Right cardiac atrium (tissue), 5 donors: ENCODE data around the gene MSH6. TPM values are rescaled to one million over a fixed set of nuclear protein-coding genes. Genes with fewer than 3 reads are reported as not detected.

Experiments used
- ATAC-seq, 2 donors: fragments of 200-7000 bp; cut with Tn5 transposase; one replicate each; pipeline versions ENCODE4 v1.8.0 to v1.9.1; 2020; ENCODE audit warnings: moderate library complexity in 2 of 2, mild to moderate bottlenecking in 1 of 2
- DNase-seq, 3 donors: peaks; one replicate each; pipeline ENCODE4 v3.0.0-alpha.2; 2020
- H3K27ac ChIP-seq: one replicate; pipeline ENCODE4 v1.5.1; 2013; ENCODE audit warnings: mild to moderate bottlenecking, low read length, control low read depth, moderate library complexity
- H3K27me3 ChIP-seq: one replicate; pipeline ENCODE4 v1.6.1; 2013; ENCODE audit not compliant: control insufficient read depth, insufficient read depth
- H3K4me1 ChIP-seq: one replicate; pipeline ENCODE4 v1.6.1; 2013; ENCODE audit warnings: low read length; ENCODE audit not compliant: control insufficient read depth, insufficient read depth
- H3K4me3 ChIP-seq: one replicate; pipeline ENCODE4 v1.5.1; 2013; ENCODE audit warnings: low read length, control low read depth
- H3K9me3 ChIP-seq: one replicate; pipeline ENCODE4 v1.6.1; 2013; ENCODE audit warnings: low read length; ENCODE audit not compliant: control insufficient read depth
- WGBS: extraction: QIAGEN DNeasy Blood & Tissue Kit; methylation state at CpG from one replicate; pipeline ENCODE4 v1.1.7; 2013; 5-methylcytosine and 5-hydroxymethylcytosine counted together
- intact Hi-C, 4 donors: fragments of 100-400 bp; cut with DNase I; formaldehyde crosslinking; loops; one replicate each; pipeline versions ENCODE4 v1.11.0 to v1.14.0; 2022 to 2023
- polyA plus RNA-seq: library from polyadenylated mRNA; stranded (reverse); fragments of 200-250 nt; gene quantifications from one replicate; pipeline ENCODE4 v1.2.3, GENCODE V29; 2013
- total RNA-seq, 4 donors: library from RNA; stranded (reverse); fragmentation: NEBNext Ultra II Directional; extraction: Animal tissue kit (Norgen Biotek cat#: 25700); gene quantifications; one replicate each; pipeline ENCODE4 v1.2.1, GENCODE V29; 2021
- donor health status: healthy with polysubstance abuse.
- donor health status: DM: no; HTN: yes; CAD: no.
- donor health status: DM: no; HTN: no; CAD: no.
- donor health status: DM: no; HTN: yes; CAD: no; lungs with severe emphysema.
- donor health status: DM: yes; HTN: yes; CAD: no.

The MSH6 gene
- total and polyA plus RNA-seq, 5 donors, result 6.5 to 26.1 (median 24.4) TPM

DNA sequence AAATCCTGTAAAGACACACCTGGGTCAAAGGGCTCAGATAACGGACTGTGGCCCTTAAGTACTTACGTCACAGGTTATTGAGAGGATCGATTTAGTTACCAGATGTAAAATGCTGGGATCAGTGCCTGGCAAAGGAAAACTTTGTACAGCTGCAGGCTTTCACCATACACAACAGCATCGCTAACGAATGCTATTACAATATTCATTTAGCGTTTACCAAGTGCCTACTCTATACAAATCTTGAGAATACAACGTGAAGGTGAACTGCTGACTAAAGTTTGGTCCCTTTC, 619 bp upstream of the MSH6 start:
- Histone ChIP-seq H3K27ac (peak overlapping the region; percentile 89), H3K27me3 (no peaks in the 10 kb centered on the region), H3K4me3 (peak overlapping the region; percentile 88), H3K9me3 (no peaks in the 10 kb centered on the region), H3K4me1 (no peaks in the 10 kb centered on the region)
- 3% methylated on average over 7 of the region's 7 CpGs for WGBS
- peak in 1 of 2 donors; percentile 2 for ATAC-seq
- intact Hi-C loops, result loop anchor here in 1 of 4 donors (10.0 kb wide), 1 partner anchor 322 kb away; no protein-coding TSS in a partner anchor
- DNase-seq, result no peak

DNA sequence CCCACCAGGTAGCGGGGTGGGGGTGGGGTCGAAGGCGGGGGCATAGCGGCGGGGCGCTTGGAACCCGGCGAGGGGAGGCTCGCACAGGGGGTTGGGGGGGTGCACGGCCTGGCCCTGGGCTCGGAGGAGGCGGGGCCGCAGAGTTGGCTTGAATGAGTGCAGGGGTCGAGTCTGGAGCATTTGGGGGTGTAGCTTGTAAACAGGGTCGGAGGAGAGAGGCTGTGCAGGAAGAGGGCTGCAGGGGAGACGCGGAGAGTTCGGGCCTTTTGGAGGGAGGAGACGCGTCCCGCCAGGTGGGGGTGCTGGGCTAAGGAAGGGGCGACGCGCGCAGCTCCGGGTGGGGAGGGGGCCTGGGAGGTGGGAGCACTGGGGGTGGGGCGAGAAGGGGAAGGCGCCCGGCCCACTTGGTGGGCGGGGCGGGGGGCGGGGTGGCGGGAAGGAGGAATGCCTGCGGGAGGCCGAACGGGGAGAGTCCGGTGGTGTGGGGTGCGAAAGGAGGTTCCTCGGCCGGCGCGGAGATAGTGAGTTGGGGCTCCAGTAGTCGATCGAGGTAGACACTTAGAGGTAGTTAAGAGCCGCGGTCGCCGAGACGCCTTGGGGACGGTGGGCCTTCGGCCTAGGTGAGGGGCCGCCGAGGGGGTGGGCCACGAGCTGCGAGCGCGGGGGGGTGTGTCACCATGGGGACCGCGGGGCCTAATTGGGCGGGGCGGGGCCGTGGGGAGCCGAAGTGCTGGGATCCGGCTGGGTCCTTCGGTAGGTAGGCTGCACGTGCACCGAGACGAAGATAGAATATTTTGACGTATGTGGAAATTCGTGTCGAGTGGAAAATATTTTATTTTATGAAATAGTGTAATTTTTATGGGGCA, 774 bp downstream of the MSH6 start:
- no peaks in the 10 kb centered on the region for H3K9me3 ChIP-seq
- 1% methylated on average over 71 of the region's 71 CpGs for WGBS

DNA sequence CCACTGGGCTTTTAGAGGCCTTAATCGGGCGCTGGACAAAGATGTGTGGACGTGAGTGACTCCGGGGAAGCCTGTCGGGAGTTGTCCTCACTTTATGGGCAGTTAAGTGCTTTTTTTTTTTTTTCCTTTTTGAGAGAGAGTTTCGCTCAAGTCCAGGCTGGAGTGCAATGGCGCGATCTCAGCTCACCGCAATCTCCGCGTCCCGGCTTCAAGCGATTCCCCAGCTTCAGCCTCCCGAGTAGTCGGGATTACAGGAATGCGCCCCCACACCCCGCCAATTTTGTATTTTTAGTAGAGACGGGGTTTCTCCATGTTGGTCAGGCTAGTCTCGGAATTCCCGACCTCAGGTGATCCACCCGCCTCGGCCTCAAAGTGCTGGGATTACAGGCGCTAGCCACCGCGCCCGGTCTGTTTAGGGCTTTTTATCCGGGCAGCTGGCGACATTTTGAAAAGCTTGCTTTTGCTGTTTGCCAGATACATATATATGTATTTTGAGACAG, 1.5 kb downstream of the MSH6 start:
- Histone ChIP-seq H3K9me3 (no peaks in the 10 kb centered on the region), H3K4me3 (peak overlapping the region; percentile 88), H3K27me3 (no peaks in the 10 kb centered on the region), H3K27ac (no peak overlapping the region), H3K4me1 (no peaks in the 10 kb centered on the region)
- ATAC-seq, result no peak
- intact Hi-C loops, result loop anchor here in 1 of 4 donors (10.0 kb wide), 1 partner anchor 320 kb away; no protein-coding TSS in a partner anchor
- DNase-seq, result peak in 1 of 3 donors; percentile 45
- WGBS, result 29% methylated on average over 28 of the region's 28 CpGs

More for the DNA sequence above, 774 bp downstream of the MSH6 start:
- Histone ChIP-seq H3K27me3 (no peaks in the 10 kb centered on the region), H3K4me3 (peak overlapping the region; percentile 88), H3K4me1 (no peaks in the 10 kb centered on the region), H3K27ac (peak overlapping the region; percentile 66)
- peak; percentile 71 to 87 (median 85) for DNase-seq
- intact Hi-C loops, result loop anchor here in 1 of 4 donors (10.0 kb wide), 1 partner anchor 321 kb away; no protein-coding TSS in a partner anchor
- peak; percentile 33 to 64 for ATAC-seq

DNA sequence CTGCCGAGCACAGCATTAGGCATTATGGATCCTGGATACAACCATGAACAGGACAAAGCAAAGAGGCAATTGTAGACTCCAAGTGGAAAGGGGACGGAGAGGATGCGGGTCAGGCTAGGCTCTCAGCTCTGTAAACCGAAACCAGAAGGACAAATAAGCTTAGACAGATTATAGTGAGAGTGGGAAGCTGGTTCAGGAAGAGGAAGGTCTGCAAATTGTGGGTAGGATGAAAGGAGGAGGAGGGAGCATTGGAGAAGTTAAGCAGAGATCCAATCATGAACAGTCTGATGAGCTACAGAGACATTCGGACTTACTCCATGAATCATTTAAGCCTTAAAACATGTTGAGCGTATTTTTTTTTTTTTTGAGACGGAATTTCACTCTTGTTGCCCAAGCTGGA, 3.0 kb downstream of the MSH6 start:
- intact Hi-C loops, result loop anchor here in 1 of 4 donors (10.0 kb wide), 1 partner anchor 319 kb away; no protein-coding TSS in a partner anchor
- no peak for ATAC-seq

DNA sequence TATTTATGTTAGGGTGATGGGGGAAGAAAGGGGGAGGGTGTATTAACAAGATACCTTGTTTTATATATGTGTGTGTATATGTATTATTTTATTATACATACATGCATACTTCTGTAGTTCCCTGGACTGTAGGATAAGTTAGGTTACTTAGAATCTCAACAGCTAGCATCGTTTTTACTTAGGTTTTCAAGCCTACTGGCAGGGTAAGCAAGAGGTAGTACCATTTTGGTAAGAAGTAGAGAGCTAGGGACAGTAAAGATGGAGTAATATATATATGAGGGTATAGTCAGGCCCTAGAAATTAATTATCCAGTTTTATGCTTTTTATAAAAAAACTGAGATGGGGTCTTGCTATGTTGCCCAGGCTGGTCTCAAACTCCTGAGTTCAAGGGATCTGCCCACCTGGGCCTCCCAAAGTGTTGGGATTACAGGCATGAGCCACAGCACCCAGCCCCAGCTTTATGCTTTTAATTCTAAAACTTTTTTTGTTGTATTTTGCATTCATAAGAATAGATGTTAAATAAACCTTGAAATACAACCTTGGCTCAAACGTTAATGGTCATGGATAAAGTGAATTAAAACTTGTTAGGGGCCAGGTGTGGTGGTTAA, 13.2 kb downstream of the MSH6 start:
- Histone ChIP-seq H3K4me3 (no peak overlapping the region), H3K27me3 (no peaks in the 10 kb centered on the region), H3K27ac (no peak overlapping the region), H3K9me3 (no peaks in the 10 kb centered on the region), H3K4me1 (peaks cover 2% of the 10 kb centered on the region)
- WGBS, result 86% methylated on average over 2 of the region's 2 CpGs
- ATAC-seq (no peak), DNase-seq (no peak)
- intact Hi-C loops, result no loop called here

More for the DNA sequence above, 3.0 kb downstream of the MSH6 start:
- Histone ChIP-seq H3K27me3 (no peaks in the 10 kb centered on the region), H3K9me3 (no peaks in the 10 kb centered on the region), H3K4me1 (no peaks in the 10 kb centered on the region), H3K4me3 (no peak overlapping the region), H3K27ac (no peak overlapping the region)
- no peak for DNase-seq
- 83% methylated on average over 7 of the region's 7 CpGs for WGBS

DNA sequence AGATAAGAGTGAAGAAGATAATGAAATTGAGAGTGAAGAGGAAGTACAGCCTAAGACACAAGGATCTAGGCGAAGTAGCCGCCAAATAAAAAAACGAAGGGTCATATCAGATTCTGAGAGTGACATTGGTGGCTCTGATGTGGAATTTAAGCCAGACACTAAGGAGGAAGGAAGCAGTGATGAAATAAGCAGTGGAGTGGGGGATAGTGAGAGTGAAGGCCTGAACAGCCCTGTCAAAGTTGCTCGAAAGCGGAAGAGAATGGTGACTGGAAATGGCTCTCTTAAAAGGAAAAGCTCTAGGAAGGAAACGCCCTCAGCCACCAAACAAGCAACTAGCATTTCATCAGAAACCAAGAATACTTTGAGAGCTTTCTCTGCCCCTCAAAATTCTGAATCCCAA, 15.7 kb downstream of the MSH6 start:
- Histone ChIP-seq H3K4me1 (peaks cover 2% of the 10 kb centered on the region), H3K9me3 (no peaks in the 10 kb centered on the region), H3K27me3 (no peaks in the 10 kb centered on the region), H3K27ac (peak overlapping the region; percentile 5), H3K4me3 (no peak overlapping the region)
- peak; percentile 39 to 60 for ATAC-seq
- intact Hi-C loops, result no loop called here
- WGBS, result 83% methylated on average over 6 of the region's 6 CpGs
- no peak for DNase-seq

DNA sequence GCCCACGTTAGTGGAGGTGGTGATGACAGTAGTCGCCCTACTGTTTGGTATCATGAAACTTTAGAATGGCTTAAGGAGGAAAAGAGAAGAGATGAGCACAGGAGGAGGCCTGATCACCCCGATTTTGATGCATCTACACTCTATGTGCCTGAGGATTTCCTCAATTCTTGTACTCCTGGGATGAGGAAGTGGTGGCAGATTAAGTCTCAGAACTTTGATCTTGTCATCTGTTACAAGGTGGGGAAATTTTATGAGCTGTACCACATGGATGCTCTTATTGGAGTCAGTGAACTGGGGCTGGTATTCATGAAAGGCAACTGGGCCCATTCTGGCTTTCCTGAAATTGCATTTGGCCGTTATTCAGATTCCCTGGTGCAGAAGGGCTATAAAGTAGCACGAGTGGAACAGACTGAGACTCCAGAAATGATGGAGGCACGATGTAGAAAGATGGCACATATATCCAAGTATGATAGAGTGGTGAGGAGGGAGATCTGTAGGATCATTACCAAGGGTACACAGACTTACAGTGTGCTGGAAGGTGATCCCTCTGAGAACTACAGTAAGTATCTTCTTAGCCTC, 16.2 kb downstream of the MSH6 start:
- Histone ChIP-seq H3K4me1 (peaks cover 2% of the 10 kb centered on the region), H3K4me3 (no peak overlapping the region), H3K9me3 (no peaks in the 10 kb centered on the region), H3K27me3 (no peaks in the 10 kb centered on the region), H3K27ac (peak overlapping the region; percentile 5)
- ATAC-seq (no peak), DNase-seq (no peak)
- intact Hi-C loops, result no loop called here
- WGBS, result 92% methylated on average over 6 of the region's 6 CpGs

DNA sequence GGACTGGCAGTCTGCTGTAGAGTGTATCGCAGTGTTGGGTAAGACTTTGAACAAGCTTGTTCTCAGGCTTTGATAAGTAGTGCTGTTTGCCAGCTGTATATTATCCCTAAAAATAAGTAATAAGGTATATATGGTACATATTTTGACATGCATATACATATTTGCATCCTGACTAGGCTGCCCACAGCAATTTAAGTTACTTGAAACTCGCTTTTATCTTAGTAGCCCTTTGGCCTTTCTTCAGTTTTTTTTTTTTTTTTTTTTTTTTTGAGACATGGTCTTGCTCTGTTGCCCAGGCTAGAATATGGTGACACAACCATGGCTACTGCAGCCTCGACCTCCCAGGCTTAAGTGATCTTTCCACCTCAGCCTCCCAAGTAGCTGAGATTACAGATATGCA, 18.2 kb downstream of the MSH6 start:
- Histone ChIP-seq H3K27me3 (no peaks in the 10 kb centered on the region), H3K27ac (no peak overlapping the region), H3K9me3 (no peaks in the 10 kb centered on the region), H3K4me1 (peaks cover 2% of the 10 kb centered on the region), H3K4me3 (no peak overlapping the region)
- no peak for DNase-seq
- WGBS, result 84% methylated on average over 3 of the region's 3 CpGs
- intact Hi-C loops, result no loop called here
- ATAC-seq, result no peak

DNA sequence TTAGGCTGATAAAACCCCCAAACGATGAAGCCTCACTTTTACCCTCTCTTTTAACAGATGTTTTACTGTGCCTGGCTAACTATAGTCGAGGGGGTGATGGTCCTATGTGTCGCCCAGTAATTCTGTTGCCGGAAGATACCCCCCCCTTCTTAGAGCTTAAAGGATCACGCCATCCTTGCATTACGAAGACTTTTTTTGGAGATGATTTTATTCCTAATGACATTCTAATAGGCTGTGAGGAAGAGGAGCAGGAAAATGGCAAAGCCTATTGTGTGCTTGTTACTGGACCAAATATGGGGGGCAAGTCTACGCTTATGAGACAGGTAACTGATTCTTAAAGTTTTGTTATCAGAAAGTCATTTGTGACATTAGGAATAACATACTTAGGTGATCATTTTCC, 20.4 kb downstream of the MSH6 start:
- intact Hi-C loops, result no loop called here
- H3K4me3 ChIP-seq, result no peak overlapping the region
- no peak overlapping the region for H3K27ac ChIP-seq
- H3K4me1 ChIP-seq, result no peaks in the 10 kb centered on the region
- DNase-seq, result no peak
- no peaks in the 10 kb centered on the region for H3K27me3 ChIP-seq
- ATAC-seq, result no peak
- no peaks in the 10 kb centered on the region for H3K9me3 ChIP-seq
- 98% methylated on average over 7 of the region's 7 CpGs for WGBS

DNA sequence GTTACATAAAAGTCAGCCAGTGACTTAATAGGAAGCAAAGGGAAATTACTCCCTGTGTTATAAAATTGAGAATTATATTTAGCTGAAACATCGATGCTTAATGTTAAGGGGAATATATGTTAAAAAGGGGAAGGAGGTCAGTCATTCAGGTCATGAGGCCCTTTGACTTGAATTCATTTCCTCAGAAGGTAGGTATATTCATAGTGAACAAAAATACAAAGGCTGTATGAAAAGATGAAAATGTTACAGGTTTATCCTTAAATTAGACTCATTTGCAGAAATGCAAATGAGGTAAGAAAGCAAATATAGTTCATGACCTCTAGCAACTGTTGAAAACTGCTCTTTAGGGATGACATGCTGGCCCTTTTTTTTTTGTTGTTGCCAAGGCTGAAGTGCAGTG, 20.8 kb downstream of the MSH6 start:
- Histone ChIP-seq H3K4me3 (no peak overlapping the region), H3K9me3 (no peaks in the 10 kb centered on the region), H3K4me1 (no peaks in the 10 kb centered on the region), H3K27me3 (no peaks in the 10 kb centered on the region), H3K27ac (no peak overlapping the region)
- DNase-seq (no peak), ATAC-seq (no peak)
- intact Hi-C loops, result no loop called here
- 96% methylated on average over 1 of the region's 1 CpG for WGBS

DNA sequence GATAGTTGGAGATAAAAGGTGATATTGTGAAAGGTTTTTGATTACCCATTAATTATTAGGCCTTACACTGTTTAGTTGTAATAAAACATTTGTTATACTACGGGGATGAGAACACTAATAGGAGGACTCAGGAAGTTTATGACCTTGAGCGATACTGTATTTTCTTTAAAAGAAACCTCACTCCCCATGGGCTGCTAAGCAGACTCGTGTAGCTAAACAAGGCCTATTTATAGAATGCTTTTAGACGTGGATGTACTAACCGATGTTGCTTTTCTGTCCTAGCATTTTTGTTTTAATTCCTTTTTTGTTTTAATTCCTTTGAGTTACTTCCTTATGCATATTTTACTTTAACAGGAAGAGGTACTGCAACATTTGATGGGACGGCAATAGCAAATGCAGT, 22.9 kb downstream of the MSH6 start:
- DNase-seq (no peak), ATAC-seq (no peak)
- intact Hi-C loops, result no loop called here
- H3K27ac ChIP-seq, result no peak overlapping the region
- no peak overlapping the region for H3K4me3 ChIP-seq
- WGBS, result 50% methylated on average over 6 of the region's 6 CpGs
- H3K4me1 ChIP-seq, result no peaks in the 10 kb centered on the region
- no peaks in the 10 kb centered on the region for H3K27me3 ChIP-seq
- no peaks in the 10 kb centered on the region for H3K9me3 ChIP-seq
